ENCODE results near the gene DLX5.

DNA sequence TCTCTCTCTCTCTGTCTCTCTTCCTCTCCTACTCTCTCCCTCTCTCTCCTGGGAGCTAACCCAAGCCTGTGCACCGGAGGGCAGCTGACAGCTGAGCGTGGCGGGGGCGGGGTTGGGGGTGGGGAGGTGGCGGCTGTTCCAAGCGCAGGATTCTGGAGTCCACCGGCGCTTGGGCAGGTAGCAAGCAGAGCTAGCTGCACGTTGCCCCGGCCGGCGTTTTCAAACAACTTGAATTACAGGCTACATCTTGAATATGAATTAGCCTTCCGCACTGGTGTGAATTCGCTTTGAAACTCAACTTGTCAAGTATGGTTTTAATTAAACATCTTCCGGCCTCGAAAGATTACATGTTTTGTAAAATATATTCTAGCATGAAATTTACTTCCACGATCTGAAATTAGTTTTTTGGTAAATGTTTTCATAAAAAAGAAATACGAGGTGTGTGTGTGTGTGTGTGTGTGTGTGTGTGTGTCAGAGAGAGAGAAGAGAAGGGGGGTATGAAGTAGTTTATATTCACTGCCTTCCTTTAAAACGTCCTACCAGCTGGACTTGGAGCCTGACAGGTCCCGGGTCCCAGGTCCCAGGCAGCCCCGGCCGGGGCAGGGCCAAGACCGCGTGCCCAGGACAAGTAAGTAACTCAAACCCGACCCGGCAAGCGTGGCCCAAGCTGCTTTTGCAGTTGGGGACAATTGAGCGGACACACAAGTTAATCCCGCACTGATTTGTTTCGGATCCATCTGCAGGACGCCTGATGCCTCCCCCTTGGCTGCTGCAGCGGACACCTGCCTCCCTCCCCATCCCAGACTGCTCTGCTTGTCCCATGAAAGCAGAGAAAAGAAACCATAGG lies 28.3 kb downstream of the DLX5 start:
- TF ChIP-seq, protein P1, sequence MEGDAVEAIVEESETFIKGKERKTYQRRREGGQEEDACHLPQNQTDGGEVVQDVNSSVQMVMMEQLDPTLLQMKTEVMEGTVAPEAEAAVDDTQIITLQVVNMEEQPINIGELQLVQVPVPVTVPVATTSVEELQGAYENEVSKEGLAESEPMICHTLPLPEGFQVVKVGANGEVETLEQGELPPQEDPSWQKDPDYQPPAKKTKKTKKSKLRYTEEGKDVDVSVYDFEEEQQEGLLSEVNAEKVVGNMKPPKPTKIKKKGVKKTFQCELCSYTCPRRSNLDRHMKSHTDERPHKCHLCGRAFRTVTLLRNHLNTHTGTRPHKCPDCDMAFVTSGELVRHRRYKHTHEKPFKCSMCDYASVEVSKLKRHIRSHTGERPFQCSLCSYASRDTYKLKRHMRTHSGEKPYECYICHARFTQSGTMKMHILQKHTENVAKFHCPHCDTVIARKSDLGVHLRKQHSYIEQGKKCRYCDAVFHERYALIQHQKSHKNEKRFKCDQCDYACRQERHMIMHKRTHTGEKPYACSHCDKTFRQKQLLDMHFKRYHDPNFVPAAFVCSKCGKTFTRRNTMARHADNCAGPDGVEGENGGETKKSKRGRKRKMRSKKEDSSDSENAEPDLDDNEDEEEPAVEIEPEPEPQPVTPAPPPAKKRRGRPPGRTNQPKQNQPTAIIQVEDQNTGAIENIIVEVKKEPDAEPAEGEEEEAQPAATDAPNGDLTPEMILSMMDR (IDR thresholded peaks at IDR 0.05): no peak
- TF ChIP-seq POLR2A (IDR thresholded peaks at IDR 0.05): no peak
- TF ChIP-seq POLR2AphosphoS5 (IDR thresholded peaks at IDR 0.05): no peak
